ENCODE data around the gene RMC1.

RMC1 gene

DNA sequence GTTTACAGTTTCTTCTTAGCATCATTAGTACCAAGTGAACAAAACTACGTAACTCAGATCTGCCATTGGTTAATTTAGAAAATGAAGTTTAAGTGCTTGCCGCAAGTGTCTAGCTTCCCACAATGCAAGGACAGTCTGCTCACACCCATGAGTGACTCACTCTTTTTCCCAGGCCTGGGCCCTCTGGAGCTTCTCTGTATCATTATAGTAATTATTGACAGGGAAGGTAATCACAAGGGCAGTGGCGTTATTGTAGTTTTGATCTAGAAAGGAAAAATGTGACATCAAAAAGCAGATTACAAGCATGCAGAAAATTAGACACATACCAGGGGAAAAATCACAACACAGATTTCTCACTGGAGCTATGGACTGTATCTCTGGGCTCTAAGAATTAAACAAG, 44.5 kb downstream of the RMC1 start:
- no peak overlapping the region for H3K4me3 ChIP-seq (ENCODE audit: low read depth, low read length)
- TF ChIP-seq, protein P1, sequence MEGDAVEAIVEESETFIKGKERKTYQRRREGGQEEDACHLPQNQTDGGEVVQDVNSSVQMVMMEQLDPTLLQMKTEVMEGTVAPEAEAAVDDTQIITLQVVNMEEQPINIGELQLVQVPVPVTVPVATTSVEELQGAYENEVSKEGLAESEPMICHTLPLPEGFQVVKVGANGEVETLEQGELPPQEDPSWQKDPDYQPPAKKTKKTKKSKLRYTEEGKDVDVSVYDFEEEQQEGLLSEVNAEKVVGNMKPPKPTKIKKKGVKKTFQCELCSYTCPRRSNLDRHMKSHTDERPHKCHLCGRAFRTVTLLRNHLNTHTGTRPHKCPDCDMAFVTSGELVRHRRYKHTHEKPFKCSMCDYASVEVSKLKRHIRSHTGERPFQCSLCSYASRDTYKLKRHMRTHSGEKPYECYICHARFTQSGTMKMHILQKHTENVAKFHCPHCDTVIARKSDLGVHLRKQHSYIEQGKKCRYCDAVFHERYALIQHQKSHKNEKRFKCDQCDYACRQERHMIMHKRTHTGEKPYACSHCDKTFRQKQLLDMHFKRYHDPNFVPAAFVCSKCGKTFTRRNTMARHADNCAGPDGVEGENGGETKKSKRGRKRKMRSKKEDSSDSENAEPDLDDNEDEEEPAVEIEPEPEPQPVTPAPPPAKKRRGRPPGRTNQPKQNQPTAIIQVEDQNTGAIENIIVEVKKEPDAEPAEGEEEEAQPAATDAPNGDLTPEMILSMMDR (IDR thresholded peaks at IDR 0.05; ENCODE audit: low read depth, low read length), result no peak
- no peak for DNase-seq
- no peaks in the 10 kb centered on the region for H3K9me3 ChIP-seq
- no peaks in the 10 kb centered on the region for H3K4me1 ChIP-seq
- no peaks in the 10 kb centered on the region for H3K36me3 ChIP-seq
- no peaks in the 10 kb centered on the region for H3K27me3 ChIP-seq

DNA sequence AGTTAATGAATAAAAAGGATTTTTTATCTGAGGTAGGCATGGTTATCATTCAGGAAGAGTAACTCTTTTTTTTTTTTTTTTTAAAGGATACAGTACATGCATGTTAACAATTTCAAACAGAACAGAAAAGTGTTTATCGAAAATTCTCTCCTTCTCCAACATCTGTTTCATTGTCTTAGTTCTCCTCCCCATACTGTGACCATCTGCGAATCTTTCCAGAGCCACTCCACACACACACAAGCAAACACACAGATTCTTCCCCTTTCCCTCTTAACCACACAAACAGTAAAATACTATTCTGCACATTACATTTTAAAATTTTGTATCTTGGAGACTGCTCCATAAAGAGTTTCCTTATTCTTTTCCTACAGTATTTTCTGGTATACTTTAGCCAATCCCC, 45.0 kb downstream of the RMC1 start:
- DNase-seq, result no peak
- no peaks in the 10 kb centered on the region for H3K27me3 ChIP-seq
- no peaks in the 10 kb centered on the region for H3K4me1 ChIP-seq
- H3K4me3 ChIP-seq (ENCODE audit: low read depth, low read length), result no peak overlapping the region
- H3K9me3 ChIP-seq, result no peaks in the 10 kb centered on the region
- no peaks in the 10 kb centered on the region for H3K36me3 ChIP-seq
- TF ChIP-seq, protein P1 (IDR thresholded peaks at IDR 0.05; ENCODE audit: low read depth, low read length), result no peak

DNA sequence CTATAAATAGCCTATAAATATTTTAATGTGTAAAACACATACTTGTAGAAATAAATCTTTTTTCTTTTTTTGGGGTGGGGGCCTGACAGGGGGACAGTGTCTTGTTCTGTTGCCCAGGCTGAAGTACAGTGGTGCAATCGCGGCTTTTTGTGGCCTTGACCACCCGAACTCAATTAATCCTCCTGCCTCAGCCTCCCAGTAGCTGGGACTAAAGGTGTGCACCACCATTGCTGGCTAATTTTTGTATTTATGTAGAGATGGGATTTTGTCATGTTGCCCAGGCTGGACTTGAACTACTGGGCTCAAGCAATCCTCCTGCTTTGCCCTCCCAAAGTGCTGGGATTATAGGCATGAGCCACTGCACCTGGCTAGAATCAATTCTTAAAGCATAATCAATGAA, 45.4 kb downstream of the RMC1 start:
- TF ChIP-seq, protein P1 (IDR thresholded peaks at IDR 0.05; ENCODE audit: low read depth, low read length), result no peak
- H3K4me1 ChIP-seq, result no peaks in the 10 kb centered on the region
- H3K36me3 ChIP-seq, result no peaks in the 10 kb centered on the region
- no peaks in the 10 kb centered on the region for H3K9me3 ChIP-seq
- no peaks in the 10 kb centered on the region for H3K27me3 ChIP-seq
- no peak for DNase-seq
- H3K4me3 ChIP-seq (ENCODE audit: low read depth, low read length), result no peak overlapping the region

DNA sequence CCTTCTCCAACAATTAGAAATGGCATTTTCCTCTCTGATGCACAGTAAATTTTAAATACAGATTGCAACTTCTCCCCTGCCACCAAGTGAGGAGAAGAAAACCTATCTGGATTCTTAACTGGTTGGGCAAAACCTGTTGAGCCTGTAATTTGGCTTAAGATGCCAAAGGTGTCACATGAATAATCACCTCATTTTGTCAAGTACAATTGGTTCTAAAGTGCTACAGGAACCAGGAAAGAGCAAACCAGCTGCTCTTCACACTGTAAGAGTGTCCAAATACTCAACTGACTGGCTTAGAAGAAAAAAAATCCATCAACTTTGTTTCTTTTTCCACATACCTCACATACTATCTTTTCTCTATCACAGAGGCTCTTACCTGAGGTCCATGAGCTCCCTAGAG, 47.6 kb downstream of the RMC1 start:
- TF ChIP-seq, protein P1 (IDR thresholded peaks at IDR 0.05; ENCODE audit: low read depth, low read length), result no peak
- Histone ChIP-seq H3K9me3 (no peaks in the 10 kb centered on the region), H3K4me1 (no peaks in the 10 kb centered on the region), H3K27me3 (no peaks in the 10 kb centered on the region), H3K36me3 (no peaks in the 10 kb centered on the region), H3K4me3 (ENCODE audit: low read depth, low read length) (no peak overlapping the region)
- DNase-seq, result no peak

DNA sequence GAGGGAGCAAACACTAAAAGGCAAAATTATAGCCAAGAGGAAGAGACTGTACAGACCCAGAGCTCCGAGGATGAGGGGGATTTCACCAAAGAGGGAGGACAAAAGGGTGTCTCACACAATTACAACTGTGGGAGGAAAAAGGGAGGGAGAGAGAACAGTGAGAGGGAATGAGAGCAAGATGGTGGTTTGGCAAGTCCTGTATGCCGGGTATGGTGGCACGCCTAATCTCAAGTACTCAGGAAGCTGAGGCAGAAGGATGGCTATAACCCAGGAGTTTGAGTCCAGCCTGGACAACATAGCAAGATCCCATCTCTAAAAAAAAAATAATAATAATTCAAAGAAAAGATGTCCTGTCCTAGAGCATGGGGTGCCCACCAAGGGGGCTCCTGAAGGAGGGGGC, 48.7 kb downstream of the RMC1 start:
- no peak overlapping the region for H3K4me3 ChIP-seq (ENCODE audit: low read depth, low read length)
- no peaks in the 10 kb centered on the region for H3K27me3 ChIP-seq
- TF ChIP-seq, protein P1 (IDR thresholded peaks at IDR 0.05; ENCODE audit: low read depth, low read length), result no peak
- no peaks in the 10 kb centered on the region for H3K9me3 ChIP-seq
- H3K4me1 ChIP-seq, result no peaks in the 10 kb centered on the region
- H3K36me3 ChIP-seq, result no peaks in the 10 kb centered on the region
- no peak for DNase-seq

DNA sequence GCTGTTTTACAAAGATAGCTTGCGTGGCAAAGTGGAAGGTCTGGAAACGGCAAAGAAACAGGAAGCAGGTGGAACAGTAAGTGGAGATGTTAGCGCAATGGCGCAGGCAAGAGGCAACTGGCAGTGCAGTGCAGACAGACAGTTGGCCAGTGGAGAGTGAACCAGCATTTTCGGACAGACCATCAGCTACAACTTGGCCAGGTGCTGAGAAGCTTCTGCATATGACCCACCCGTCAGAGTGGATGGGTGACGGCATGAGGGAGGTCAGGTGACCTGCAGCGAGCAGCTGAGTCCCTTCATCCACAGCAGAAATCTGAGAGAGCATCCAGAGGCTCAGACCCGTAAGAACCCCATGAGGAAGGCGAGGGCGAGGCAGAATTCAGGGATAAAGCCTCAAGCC, 49.2 kb downstream of the RMC1 start:
- Histone ChIP-seq H3K36me3 (no peaks in the 10 kb centered on the region), H3K9me3 (no peaks in the 10 kb centered on the region), H3K4me1 (no peaks in the 10 kb centered on the region), H3K4me3 (ENCODE audit: low read depth, low read length) (no peak overlapping the region), H3K27me3 (no peaks in the 10 kb centered on the region)
- TF ChIP-seq, protein P1 (IDR thresholded peaks at IDR 0.05; ENCODE audit: low read depth, low read length), result no peak
- no peak for DNase-seq

Measured in BE2C (cell line).